ENCODE results near the gene RGS7.
"Not testable (repeated sequence)": the region's sequence is repeated elsewhere in the genome, so short reads cannot be mapped to it uniquely, and the experiment has no call there.

Gene RGS7

GRCh38 chr1:240803151-240803550, 553.9 kb downstream of the RGS7 start:
- in situ Hi-C loops (cut with MboI; ENCODE audit: low sequenced_read_pairs) = no loop called here

GRCh38 chr1:240802271-240802670, 554.7 kb downstream of the RGS7 start:
- in situ Hi-C loops (cut with MboI; ENCODE audit: low sequenced_read_pairs) = no loop called here

- in situ Hi-C loops (cut with MboI; ENCODE audit: low sequenced_read_pairs) = no loop called here
Measured at GRCh38 chr1:240801442-240801841, 555.6 kb downstream of the RGS7 start.

GRCh38 chr1:240800291-240800690, 556.7 kb downstream of the RGS7 start:
- in situ Hi-C loops (cut with MboI; ENCODE audit: low sequenced_read_pairs) = no loop called here

DNA sequence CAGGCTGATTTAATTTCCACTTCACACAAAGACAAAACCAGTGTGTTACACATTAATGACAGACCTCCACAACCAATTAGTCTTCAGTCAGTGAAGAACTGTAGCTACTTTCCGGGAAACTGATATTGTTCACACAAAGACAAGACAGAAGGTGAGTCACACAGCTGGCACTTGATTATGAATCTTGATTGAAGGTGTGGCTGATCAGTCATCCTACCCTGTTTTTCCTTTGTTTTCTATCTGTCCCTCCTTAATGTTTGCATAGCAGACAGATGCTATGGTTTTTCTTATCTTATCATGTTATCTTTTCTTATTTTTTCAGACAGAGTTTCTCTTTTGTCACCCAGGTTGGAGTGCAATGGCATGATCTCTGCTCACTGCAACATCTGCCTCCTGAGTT, 560.0 kb downstream of the RGS7 start:
- in situ Hi-C loops (cut with MboI; ENCODE audit: low sequenced_read_pairs) = no loop called here

DNA sequence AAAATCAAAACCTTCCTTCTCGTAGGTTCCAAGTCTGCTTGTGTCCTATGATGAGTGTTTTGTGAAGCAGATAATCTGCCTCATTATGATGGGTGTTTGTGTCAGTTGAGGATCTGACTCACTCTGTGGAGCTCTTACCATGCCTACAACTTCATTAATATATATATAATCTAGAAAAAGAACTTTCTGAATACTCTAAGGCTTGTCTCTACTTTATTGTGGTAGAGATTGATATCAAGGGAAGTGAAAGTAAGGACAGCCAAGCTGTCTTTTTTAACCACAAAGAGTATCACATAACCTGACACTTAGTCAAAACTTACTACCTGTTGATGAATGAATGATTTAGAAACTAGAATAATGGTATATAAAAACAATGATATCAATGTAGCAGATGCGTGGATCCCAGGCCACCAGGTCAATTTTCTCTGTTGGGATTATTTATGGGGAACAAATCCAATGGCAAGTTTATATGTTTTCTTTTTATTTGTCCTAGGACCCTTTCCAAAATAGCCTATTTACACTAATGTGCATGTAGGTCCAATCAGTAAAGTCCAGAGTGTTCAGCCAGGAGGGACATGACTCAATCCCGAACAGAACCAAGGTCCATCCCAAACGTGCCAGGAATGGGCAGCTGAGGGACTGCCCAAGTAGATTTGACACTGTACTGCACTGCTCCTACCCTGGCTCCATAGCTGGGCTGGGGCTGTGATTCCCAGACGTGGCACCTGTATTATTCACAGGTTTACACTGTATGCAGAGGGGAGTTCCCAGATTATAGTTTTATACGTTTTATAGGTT, 562.8 kb downstream of the RGS7 start:
- in situ Hi-C loops (cut with MboI; ENCODE audit: low sequenced_read_pairs) = no loop called here

DNA sequence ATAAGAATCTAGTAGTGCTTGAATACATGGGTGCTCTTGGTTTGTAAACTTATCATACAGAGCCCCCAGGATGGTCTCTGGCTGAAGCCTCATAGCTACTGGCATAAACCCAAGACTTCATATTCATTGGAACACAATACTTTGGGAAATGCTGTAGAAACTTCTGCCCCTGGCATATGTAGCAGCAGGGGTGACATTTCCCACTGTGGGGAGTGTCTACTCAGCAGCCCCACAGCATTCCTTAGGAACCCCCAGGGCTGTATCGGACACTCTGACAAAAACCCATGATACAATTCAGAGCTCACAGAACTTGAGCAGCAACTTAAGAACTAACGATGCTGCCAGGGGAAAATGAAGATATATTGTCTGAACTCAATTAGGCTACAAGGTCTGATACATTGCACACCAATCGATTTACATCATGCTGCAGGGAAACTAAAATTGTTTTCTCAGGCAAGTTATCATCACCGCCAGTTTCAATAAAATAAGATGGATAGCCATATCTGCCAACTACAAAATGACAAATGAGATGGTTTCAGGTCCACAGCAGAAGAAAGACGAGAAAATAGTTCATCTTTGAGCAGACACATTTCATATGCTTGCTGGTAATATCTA, 564.0 kb downstream of the RGS7 start:
- in situ Hi-C loops (cut with MboI; ENCODE audit: low sequenced_read_pairs) = no loop called here

GRCh38 chr1:240790856-240791255, 566.1 kb downstream of the RGS7 start:
- in situ Hi-C loops (cut with MboI; ENCODE audit: low sequenced_read_pairs) = no loop called here

GRCh38 chr1:240786880-240787279, 570.1 kb downstream of the RGS7 start:
- in situ Hi-C loops (cut with MboI; ENCODE audit: low sequenced_read_pairs) = no loop called here

- in situ Hi-C loops (cut with MboI; ENCODE audit: low sequenced_read_pairs) = no loop called here
Measured at GRCh38 chr1:240784776-240785175, 572.2 kb downstream of the RGS7 start.

DNA sequence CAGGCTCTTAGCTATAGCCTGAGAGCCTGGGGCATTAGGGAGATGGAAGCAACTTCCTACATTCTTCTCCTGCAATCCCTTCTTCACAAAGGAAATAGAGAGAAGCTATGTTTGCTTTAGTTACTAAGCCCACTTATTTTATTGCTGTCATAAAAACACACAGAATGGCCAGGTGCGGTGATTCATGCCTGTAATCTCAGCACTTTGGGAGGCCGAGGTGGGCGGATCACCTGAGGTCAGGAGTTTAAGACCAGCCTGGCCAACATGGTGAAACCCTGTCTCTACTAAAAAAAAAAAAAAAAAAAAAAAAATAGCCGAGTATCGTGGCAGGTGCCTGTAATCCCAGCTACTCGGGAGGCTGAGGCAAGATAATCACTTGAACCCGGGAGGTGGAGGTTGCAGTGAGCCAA, 573.3 kb downstream of the RGS7 start:
- in situ Hi-C loops (cut with MboI; ENCODE audit: low sequenced_read_pairs) = not testable (repeated sequence)

DNA sequence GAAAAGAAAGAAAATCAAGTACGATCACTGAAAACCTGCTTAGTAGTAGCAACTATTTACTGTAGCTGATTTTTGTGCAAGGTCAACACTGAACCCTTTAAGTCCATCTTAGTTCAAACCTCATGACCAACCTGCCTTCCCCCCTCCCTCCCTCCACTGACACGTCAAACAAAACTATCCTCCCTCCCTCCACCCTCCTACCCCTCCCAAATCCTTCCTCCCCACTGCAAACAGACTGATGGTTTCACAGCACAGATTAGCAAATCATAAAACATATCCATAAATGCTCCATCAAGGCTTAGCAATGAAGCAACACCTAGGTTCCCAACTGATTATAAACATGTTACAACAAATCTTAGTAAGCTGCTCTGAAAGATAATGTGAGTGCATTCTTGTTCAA, 580.8 kb downstream of the RGS7 start:
- in situ Hi-C loops (cut with MboI; ENCODE audit: low sequenced_read_pairs) = no loop called here

- in situ Hi-C loops (cut with MboI; ENCODE audit: low sequenced_read_pairs) = no loop called here
Measured at GRCh38 chr1:240772131-240772530, 584.9 kb downstream of the RGS7 start.

- in situ Hi-C loops (cut with MboI; ENCODE audit: low sequenced_read_pairs) = no loop called here
Measured at GRCh38 chr1:240771450-240771849, 585.6 kb downstream of the RGS7 start.

GRCh38 chr1:240768979-240769378, 588.0 kb downstream of the RGS7 start:
- in situ Hi-C loops (cut with MboI; ENCODE audit: low sequenced_read_pairs) = no loop called here

- in situ Hi-C loops (cut with MboI; ENCODE audit: low sequenced_read_pairs) = no loop called here
Measured at GRCh38 chr1:240766831-240767230, 590.2 kb downstream of the RGS7 start.

DNA sequence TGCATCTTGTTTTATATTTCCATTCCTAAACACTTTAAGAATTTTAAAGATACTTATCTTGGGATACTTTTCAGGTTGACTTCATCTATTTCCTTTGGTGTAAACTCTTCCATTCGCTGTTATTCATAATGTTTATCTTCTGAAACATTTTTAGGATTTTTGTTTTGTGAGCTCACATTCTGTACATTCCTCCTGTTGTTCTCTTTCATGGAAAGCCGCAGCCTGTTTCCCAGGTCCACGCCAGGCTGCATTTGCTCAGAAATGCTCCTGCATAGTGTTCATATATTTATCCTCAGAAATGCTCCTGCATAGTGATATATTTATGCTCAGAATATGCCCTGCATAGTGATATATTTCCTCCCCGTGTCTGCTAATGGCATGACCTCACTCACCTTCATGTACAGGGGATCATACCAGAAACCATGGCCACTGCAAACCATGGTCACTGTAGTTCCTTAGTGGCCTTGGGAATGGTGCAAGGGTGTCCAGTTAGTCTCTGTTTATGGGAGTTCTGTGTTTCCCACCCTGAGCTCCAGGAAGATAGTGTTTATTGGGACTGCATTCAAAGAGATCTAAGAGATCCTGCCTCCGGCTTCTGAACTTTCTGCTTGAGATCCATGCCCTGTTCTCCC, 591.2 kb downstream of the RGS7 start:
- in situ Hi-C loops (cut with MboI; ENCODE audit: low sequenced_read_pairs) = no loop called here

DNA sequence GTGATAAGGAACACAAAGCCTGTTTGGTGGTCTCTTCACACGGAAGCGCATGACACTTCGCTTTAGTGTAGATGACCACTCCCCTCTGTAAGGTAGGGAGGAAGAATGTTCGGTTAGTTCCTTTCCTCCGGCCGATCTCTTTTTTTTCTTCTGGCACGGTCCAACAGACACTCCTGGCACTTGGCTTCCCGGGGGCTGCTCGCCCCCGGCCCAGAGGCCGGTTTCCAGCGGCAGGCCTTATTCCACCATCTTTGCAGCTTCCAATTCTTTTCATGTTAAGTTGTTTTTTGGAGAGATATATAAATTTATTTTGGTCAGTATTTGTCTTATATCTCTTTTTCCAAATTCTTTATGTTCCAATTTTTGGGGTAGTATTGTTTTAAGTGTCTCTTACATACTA, 593.2 kb downstream of the RGS7 start:
- in situ Hi-C loops (cut with MboI; ENCODE audit: low sequenced_read_pairs) = no loop called here

DNA sequence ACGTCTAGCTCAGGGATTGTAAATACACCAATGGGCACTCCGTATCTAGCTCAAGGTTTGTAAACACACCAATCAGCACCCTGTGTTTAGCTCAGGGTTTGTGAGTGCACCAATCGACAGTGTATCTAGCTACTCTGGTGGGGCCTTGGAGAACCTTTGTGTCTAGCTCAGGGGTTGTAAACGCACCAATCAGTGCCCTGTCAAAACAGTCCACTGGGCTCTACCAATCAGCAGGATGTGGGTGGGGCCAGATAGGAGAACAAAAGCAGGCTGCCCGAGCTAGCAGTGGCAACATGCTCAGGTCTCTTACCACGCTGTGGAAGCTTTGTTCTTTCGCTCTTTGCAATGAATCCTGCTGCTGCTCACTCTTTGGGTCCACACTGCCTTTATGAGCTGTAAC, 593.9 kb downstream of the RGS7 start:
- in situ Hi-C loops (cut with MboI; ENCODE audit: low sequenced_read_pairs) = not testable (repeated sequence)

DNA sequence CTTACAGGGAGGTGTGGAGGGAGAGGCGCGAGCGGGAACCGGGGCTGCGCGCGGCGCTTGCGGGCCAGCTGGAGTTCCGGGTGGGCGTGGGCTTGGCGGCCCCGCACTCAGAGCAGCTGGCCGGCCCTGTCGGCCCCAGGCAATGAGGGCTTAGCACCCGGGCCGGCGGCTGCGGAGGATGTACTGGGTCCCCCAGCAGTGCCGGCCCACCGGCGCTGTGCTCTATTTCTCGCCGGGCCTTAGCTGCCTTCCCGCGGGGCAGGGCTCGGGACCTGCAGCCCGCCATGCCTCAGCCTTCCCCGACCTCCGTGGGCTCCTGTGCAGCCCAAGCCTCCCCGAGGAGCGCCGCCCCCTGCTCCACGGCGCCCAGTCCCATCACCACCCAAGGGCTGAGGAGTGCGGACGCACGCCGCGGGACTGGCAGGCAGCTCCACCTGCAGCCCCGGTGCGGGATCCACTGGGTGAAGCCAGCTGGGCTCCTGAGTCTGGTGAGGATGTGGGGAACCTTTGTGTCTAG, 594.5 kb downstream of the RGS7 start:
- in situ Hi-C loops (cut with MboI; ENCODE audit: low sequenced_read_pairs) = not testable (repeated sequence)

DNA sequence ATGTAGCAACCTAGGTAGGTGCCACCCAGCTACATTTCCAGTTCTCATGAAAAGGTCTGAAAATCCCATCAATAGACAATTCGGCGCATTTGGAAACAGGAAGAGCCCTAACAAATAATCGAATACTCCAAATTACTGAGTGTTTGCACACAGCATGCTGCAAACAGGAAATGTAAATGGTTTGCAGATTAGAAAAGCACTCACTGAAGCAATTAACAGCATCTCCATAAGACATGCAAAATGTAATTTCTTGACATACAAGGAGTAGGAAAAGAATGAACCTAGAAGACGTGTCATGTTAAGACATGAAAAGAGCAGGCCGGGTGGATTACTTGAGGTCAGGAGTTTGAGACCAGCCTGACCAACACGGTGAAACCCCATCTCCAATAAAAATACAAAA, 598.2 kb downstream of the RGS7 start:
- in situ Hi-C loops (cut with MboI; ENCODE audit: low sequenced_read_pairs) = not testable (repeated sequence)

GRCh38 chr1:240758296-240758695, 598.7 kb downstream of the RGS7 start:
- in situ Hi-C loops (cut with MboI; ENCODE audit: low sequenced_read_pairs) = no loop called here
